ENCODE data around the gene U2AF2. TPM values are rescaled to one million over a fixed set of nuclear protein-coding genes. Genes with fewer than 3 reads are reported as not detected.

U2AF2 gene
- total and polyA plus RNA-seq, 2 of the 8 experiments (the other 6 are each of a cell fraction or from before 2014, with no cell fraction given), result 162 to 252 TPM

- TF ChIP-seq SP1 (IDR thresholded peaks at IDR 0.05; ENCODE audit: low read depth, low read length) (no peak), CBX5 (IDR thresholded peaks at IDR 0.05; ENCODE audit: low read depth, low read length) (no peak), POLR2AphosphoS5 (IDR thresholded peaks at IDR 0.05; ENCODE audit: low read depth, low read length) (peak; percentile 93), CBX8 (IDR thresholded peaks at IDR 0.05; ENCODE audit: borderline replicate concordance, low read depth, low read length) (no peak), EGR1 (IDR thresholded peaks at IDR 0.05; ENCODE audit: borderline replicate concordance, low read depth, low read length) (no peak), TBP (IDR thresholded peaks at IDR 0.05; ENCODE audit: low read depth, low read length) (peak; percentile 68), GABPA (IDR thresholded peaks at IDR 0.05; ENCODE audit: borderline replicate concordance, insufficient read depth, low read length) (peak; percentile 84; the same call in 1 of the 2 replicates), TAF7 (optimal IDR thresholded peaks at IDR 0.05; ENCODE audit: borderline replicate concordance, low read depth, low read length) (no peak), SIX5 (IDR thresholded peaks at IDR 0.05; ENCODE audit: low read depth, low read length) (no peak), EZH2 (IDR thresholded peaks at IDR 0.05; ENCODE audit: low read depth, low read length, severe bottlenecking) (no peak), ATF2 (IDR thresholded peaks at IDR 0.05; ENCODE audit: low read length) (no peak), BRCA1 (IDR thresholded peaks at IDR 0.05; ENCODE audit: low read depth, low read length) (no peak), RAD21 (IDR thresholded peaks at IDR 0.05 in 1 of 2, conservative IDR thresholded peaks at IDR 0.05 in 1 of 2; ENCODE audit: low read depth in 2 of 2, low read length in 2 of 2) (no peak), RXRA (IDR thresholded peaks at IDR 0.05; ENCODE audit: insufficient read depth, low read depth, low read length) (no peak), CEBPB (IDR thresholded peaks at IDR 0.05; ENCODE audit: low read depth, low read length) (no peak), RNF2 (IDR thresholded peaks at IDR 0.05; ENCODE audit: borderline replicate concordance, low read depth, low read length, missing control alignments, poor library complexity, severe bottlenecking) (no peak), HDAC2 (IDR thresholded peaks at IDR 0.05; ENCODE audit: borderline replicate concordance in 1 of 2, low read depth in 2 of 2, low read length in 2 of 2) (0 out of 4 replicates have a peak, but pooled peaks of 1 of the 2 experiments have one; percentile 36), CHD1 (IDR thresholded peaks at IDR 0.05; ENCODE audit: low read depth, low read length) (no peak; the same call in 1 of the 2 replicates), SIN3A (conservative IDR thresholded peaks at IDR 0.05 in 1 of 2, IDR thresholded peaks at IDR 0.05 in 1 of 2; ENCODE audit: low read depth in 1 of 2, low read length in 2 of 2) (peak; percentile 45 to 80; a peak in 2 of 4 replicates), SP2 (IDR thresholded peaks at IDR 0.05; ENCODE audit: low read length) (no peak), NANOG (IDR thresholded peaks at IDR 0.05; ENCODE audit: insufficient read depth, low read depth, low read length, poor library complexity, severe bottlenecking) (no peak)
These were observed at the start of gene U2AF2 (continued) for GRCh38 chr19:55654868-55655647.

Measured in H1 (cell line).